ENCODE data around the gene MYRF.
A peak's percentile ranks its signal among the peaks of the same experiment; 100 is the strongest.

Gene MYRF

DNA sequence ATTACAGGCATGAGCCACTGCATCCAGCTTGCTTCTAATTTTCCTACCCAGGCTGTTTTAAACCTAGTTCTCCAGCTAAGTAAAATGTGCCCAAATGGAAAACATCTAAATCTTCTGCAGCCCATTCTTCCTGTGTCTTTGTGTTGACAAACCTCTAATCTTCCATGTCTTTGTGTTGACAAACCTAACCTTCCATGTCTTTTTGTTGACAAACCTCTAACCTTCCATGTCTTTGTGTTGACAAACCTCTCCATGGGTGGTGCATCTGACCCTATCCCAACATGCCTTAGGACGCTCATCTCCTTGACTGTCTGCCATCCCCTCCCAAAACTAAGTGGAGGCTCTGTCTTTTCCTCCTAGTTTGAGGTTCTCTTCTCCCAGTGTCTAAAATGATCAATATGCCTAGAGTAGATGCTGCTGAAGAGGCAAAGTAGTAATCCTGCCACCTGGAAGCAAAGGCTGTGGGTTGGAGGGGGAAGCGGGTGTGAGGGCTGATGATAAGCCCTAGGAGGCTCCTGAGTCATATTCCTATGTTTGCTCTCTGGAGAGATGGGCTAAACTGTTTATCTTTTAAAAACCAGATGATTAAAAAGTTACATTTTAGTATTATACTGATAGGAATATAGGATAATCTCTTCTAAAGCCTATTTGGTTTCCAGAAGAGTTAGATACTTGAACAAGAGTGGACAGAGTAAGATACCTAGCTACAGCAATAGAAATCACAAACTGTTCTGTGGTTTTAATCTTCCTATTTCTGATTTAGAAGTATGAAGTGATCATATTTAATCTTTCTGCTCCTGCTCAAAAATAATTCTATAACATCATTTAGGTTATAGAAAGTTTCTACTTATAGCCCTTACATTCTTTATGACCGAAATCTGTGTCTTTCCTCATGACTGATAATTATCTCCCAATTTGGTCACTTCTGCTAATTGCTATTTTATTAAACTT is 48.2 kb downstream of the MYRF start:
- H3K36me3 ChIP-seq (ENCODE audit: control insufficient read depth in 2 of 2, insufficient read depth in 2 of 2, low read length in 2 of 2), result peaks cover 0 to 11% of the 10 kb centered on the region in 2 donors
- H3K27ac ChIP-seq (ENCODE audit: low read depth in 2 of 2, low read length in 2 of 2), result no peak overlapping the region

DNA sequence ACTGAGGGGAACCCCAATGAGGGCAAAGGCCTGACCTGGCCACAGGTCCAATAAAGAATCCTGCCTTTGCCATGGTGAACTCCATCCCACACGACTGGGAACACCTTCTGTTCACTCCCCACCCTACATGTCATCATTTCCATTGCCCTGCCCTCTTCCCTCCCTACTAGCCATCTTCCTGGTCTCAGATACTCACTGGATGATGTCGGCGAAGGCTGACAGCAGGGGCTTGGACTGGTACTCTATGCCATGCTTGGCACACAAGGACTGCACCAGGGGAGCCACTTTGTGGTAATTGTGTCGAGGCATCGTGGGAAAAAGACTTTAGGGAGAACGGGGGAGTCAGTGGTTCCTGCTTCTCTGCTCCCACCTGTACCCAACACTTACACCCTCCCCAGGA is 50.2 kb downstream of the MYRF start:
- H3K27ac ChIP-seq (ENCODE audit: low read depth in 2 of 2, low read length in 2 of 2), result no peak overlapping the region
- no peak overlapping the region for H3K4me3 ChIP-seq (ENCODE audit: low read length in 2 of 2)
- no peaks in the 10 kb centered on the region for H3K4me1 ChIP-seq (ENCODE audit: control insufficient read depth in 2 of 2, insufficient read depth in 2 of 2, low read length in 2 of 2)
- no peak overlapping the region for H3K9ac ChIP-seq (ENCODE audit: low read depth in 1 of 2, low read length in 2 of 2)
- H3K27me3 ChIP-seq (ENCODE audit: control insufficient read depth in 2 of 2, insufficient read depth in 2 of 2, low read length in 2 of 2), result no peaks in the 10 kb centered on the region
- H3K9me3 ChIP-seq (ENCODE audit: control insufficient read depth in 2 of 2, low read length in 2 of 2), result no peaks in the 10 kb centered on the region
- peaks cover 0 to 11% of the 10 kb centered on the region in 2 donors for H3K36me3 ChIP-seq (ENCODE audit: control insufficient read depth in 2 of 2, insufficient read depth in 2 of 2, low read length in 2 of 2)

More for the DNA sequence above, 48.2 kb downstream of the MYRF start:
- Histone ChIP-seq H3K4me1 (ENCODE audit: control insufficient read depth in 2 of 2, insufficient read depth in 2 of 2, low read length in 2 of 2) (no peaks in the 10 kb centered on the region), H3K4me3 (ENCODE audit: low read length in 2 of 2) (no peak overlapping the region), H3K9me3 (ENCODE audit: control insufficient read depth in 2 of 2, low read length in 2 of 2) (no peaks in the 10 kb centered on the region), H3K9ac (ENCODE audit: low read depth in 1 of 2, low read length in 2 of 2) (no peak overlapping the region), H3K27me3 (ENCODE audit: control insufficient read depth in 2 of 2, insufficient read depth in 2 of 2, low read length in 2 of 2) (no peaks in the 10 kb centered on the region)

- Histone ChIP-seq H3K4me3 (ENCODE audit: low read length in 2 of 2) (no peak overlapping the region), H3K27ac (ENCODE audit: low read depth in 2 of 2, low read length in 2 of 2) (no peak overlapping the region), H3K4me1 (ENCODE audit: control insufficient read depth in 2 of 2, insufficient read depth in 2 of 2, low read length in 2 of 2) (no peaks in the 10 kb centered on the region), H3K9ac (ENCODE audit: low read depth in 1 of 2, low read length in 2 of 2) (no peak overlapping the region), H3K27me3 (ENCODE audit: control insufficient read depth in 2 of 2, insufficient read depth in 2 of 2, low read length in 2 of 2) (no peaks in the 10 kb centered on the region), H3K9me3 (ENCODE audit: control insufficient read depth in 2 of 2, low read length in 2 of 2) (no peaks in the 10 kb centered on the region), H3K36me3 (ENCODE audit: control insufficient read depth in 2 of 2, insufficient read depth in 2 of 2, low read length in 2 of 2) (peaks cover 0 to 11% of the 10 kb centered on the region in 2 donors)
Measured at GRCh38 chr11:61803889-61804647, 51.6 kb downstream of the MYRF start.

- Histone ChIP-seq H3K4me1 (ENCODE audit: control insufficient read depth in 2 of 2, insufficient read depth in 2 of 2, low read length in 2 of 2) (no peaks in the 10 kb centered on the region), H3K9me3 (ENCODE audit: control insufficient read depth in 2 of 2, low read length in 2 of 2) (no peaks in the 10 kb centered on the region), H3K27me3 (ENCODE audit: control insufficient read depth in 2 of 2, insufficient read depth in 2 of 2, low read length in 2 of 2) (no peaks in the 10 kb centered on the region), H3K4me3 (ENCODE audit: low read length in 2 of 2) (no peak overlapping the region), H3K36me3 (ENCODE audit: control insufficient read depth in 2 of 2, insufficient read depth in 2 of 2, low read length in 2 of 2) (peaks cover 0 to 11% of the 10 kb centered on the region in 2 donors), H3K9ac (ENCODE audit: low read depth in 1 of 2, low read length in 2 of 2) (no peak overlapping the region), H3K27ac (ENCODE audit: low read depth in 2 of 2, low read length in 2 of 2) (no peak overlapping the region)
Measured at GRCh38 chr11:61805146-61805545, 52.7 kb downstream of the MYRF start.

DNA sequence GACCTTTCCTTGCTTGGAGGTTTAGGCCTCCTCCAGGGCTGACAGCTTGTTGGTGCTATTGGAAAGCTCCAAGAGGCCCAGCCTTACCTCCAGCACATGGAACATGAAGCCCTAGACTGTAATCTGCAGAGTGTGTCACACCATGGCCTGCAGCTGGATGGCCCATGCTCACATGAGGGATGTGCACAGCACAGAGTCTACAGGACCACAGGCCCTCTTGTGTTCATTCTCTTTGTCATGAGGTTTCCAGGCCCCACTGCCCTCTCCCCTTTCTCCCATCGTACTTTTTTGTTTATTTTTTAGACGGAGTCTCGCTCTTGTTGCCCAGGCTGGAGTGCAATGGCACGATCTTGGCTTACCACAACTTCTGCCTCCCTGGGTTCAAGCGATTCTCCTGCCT is 54.3 kb downstream of the MYRF start:
- no peaks in the 10 kb centered on the region for H3K27me3 ChIP-seq (ENCODE audit: control insufficient read depth in 2 of 2, insufficient read depth in 2 of 2, low read length in 2 of 2)
- no peak overlapping the region for H3K27ac ChIP-seq (ENCODE audit: low read depth in 2 of 2, low read length in 2 of 2)
- no peaks in the 10 kb centered on the region for H3K4me1 ChIP-seq (ENCODE audit: control insufficient read depth in 2 of 2, insufficient read depth in 2 of 2, low read length in 2 of 2)
- no peak overlapping the region for H3K9ac ChIP-seq (ENCODE audit: low read depth in 1 of 2, low read length in 2 of 2)
- H3K9me3 ChIP-seq (ENCODE audit: control insufficient read depth in 2 of 2, low read length in 2 of 2), result no peaks in the 10 kb centered on the region
- no peak overlapping the region for H3K4me3 ChIP-seq (ENCODE audit: low read length in 2 of 2)
- peaks cover 0 to 11% of the 10 kb centered on the region in 2 donors for H3K36me3 ChIP-seq (ENCODE audit: control insufficient read depth in 2 of 2, insufficient read depth in 2 of 2, low read length in 2 of 2)

DNA sequence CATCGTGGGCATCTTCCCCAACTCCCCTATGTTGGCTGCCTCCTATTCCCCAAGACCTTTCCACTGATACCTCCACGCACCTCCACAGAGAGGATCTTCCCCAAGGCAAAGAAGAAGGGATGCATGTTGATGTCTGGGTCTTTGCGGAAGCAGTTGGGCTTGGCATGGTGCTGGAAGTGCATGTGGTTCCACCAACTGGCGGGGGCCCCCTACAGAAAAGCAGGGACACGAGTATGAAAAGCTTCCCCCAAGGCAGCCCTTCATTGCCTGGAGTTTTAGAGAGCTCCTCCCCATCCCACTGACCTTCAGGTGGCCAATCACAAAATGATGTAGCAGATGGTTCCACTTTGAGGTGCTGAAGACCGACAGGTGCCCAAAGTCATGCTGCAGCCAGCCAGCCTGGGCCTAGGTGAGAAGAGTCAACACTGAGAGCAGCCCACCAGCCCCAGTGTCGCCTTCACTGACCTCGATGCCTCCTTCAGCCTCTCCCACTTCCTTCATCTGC is 58.3 kb downstream of the MYRF start:
- H3K9ac ChIP-seq (ENCODE audit: low read depth in 1 of 2, low read length in 2 of 2), result no peak overlapping the region
- H3K4me1 ChIP-seq (ENCODE audit: control insufficient read depth in 2 of 2, insufficient read depth in 2 of 2, low read length in 2 of 2), result peaks cover 6 to 13% of the 10 kb centered on the region in 2 donors
- no peaks in the 10 kb centered on the region for H3K9me3 ChIP-seq (ENCODE audit: control insufficient read depth in 2 of 2, low read length in 2 of 2)

DNA sequence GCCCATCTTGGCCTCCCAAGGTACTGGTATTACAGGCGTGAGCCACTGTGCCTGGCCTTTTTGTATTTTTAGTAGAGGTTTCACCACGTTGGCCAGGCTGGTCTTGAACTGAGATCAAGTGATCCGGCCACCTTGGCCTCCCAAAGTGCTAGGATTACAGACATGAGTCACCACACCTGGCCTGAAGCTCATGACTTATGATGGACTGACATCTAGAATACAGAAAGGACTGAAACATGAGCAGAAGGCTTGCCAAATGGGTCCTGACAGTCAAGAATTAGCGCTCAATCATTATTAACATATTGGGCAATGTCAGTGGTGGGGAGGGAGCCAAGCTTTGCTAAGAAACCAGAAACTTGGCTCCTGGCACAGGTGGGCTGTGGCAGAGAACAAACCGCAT is 59.4 kb downstream of the MYRF start:
- Histone ChIP-seq H3K36me3 (ENCODE audit: control insufficient read depth in 2 of 2, insufficient read depth in 2 of 2, low read length in 2 of 2) (no peaks in the 10 kb centered on the region), H3K9ac (ENCODE audit: low read depth in 1 of 2, low read length in 2 of 2) (no peak overlapping the region), H3K9me3 (ENCODE audit: control insufficient read depth in 2 of 2, low read length in 2 of 2) (no peaks in the 10 kb centered on the region), H3K27me3 (ENCODE audit: control insufficient read depth in 2 of 2, insufficient read depth in 2 of 2, low read length in 2 of 2) (peaks cover 0 to 7% of the 10 kb centered on the region in 2 donors), H3K27ac (ENCODE audit: low read depth in 2 of 2, low read length in 2 of 2) (no peak overlapping the region), H3K4me1 (ENCODE audit: control insufficient read depth in 2 of 2, insufficient read depth in 2 of 2, low read length in 2 of 2) (peaks cover 13 to 15% of the 10 kb centered on the region in 2 donors), H3K4me3 (ENCODE audit: low read length in 2 of 2) (no peak overlapping the region)

More for the DNA sequence above, 58.3 kb downstream of the MYRF start:
- Histone ChIP-seq H3K36me3 (ENCODE audit: control insufficient read depth in 2 of 2, insufficient read depth in 2 of 2, low read length in 2 of 2) (peaks cover 0 to 3% of the 10 kb centered on the region in 2 donors), H3K27me3 (ENCODE audit: control insufficient read depth in 2 of 2, insufficient read depth in 2 of 2, low read length in 2 of 2) (no peaks in the 10 kb centered on the region), H3K4me3 (ENCODE audit: low read length in 2 of 2) (no peak overlapping the region), H3K27ac (ENCODE audit: low read depth in 2 of 2, low read length in 2 of 2) (no peak overlapping the region)

DNA sequence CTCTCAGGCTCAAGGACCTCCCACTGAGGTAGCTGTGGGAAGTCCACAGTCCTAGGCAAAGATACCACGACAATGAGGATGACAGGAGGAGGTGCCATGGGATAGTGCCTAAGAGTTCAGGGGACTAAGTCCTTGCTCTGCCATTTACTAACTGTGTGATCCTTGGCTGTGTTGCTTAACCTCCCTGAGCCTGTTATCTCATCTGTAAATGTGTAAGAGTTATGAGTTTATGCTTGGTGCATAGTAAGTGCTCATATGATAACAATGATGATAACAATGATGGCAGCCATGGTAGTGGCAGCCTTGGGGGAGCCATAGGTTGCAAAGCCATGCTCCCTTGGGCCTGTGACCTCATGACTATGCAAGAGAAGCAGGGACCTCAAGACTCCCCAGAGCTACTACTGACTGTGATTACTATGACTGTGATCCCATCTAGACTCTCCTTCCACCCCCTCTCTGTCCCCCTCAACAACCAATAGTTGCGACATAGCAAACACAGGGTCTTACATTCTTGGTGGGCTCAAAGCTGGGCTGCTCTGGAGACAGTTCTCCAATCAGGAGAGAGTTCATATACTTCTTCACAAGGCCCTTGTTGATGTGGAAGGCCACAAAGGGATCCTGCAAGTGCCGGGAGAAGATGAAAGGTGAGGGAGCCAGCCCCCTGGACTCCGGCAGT is 60.4 kb downstream of the MYRF start:
- peaks cover 13 to 15% of the 10 kb centered on the region in 2 donors for H3K4me1 ChIP-seq (ENCODE audit: control insufficient read depth in 2 of 2, insufficient read depth in 2 of 2, low read length in 2 of 2)
- H3K4me3 ChIP-seq (ENCODE audit: low read length in 2 of 2), result no peak overlapping the region
- peaks cover 4 to 10% of the 10 kb centered on the region in 2 donors for H3K27me3 ChIP-seq (ENCODE audit: control insufficient read depth in 2 of 2, insufficient read depth in 2 of 2, low read length in 2 of 2)
- H3K36me3 ChIP-seq (ENCODE audit: control insufficient read depth in 2 of 2, insufficient read depth in 2 of 2, low read length in 2 of 2), result no peaks in the 10 kb centered on the region
- H3K9me3 ChIP-seq (ENCODE audit: control insufficient read depth in 2 of 2, low read length in 2 of 2), result no peaks in the 10 kb centered on the region
- H3K9ac ChIP-seq (ENCODE audit: low read depth in 1 of 2, low read length in 2 of 2), result no peak overlapping the region
- H3K27ac ChIP-seq (ENCODE audit: low read depth in 2 of 2, low read length in 2 of 2), result no peak overlapping the region

GRCh38 chr11:61814247-61814957 is 62.0 kb downstream of the MYRF start:
- Histone ChIP-seq H3K27ac (ENCODE audit: low read depth in 2 of 2, low read length in 2 of 2) (peak overlapping the region; percentile 27 to 90), H3K27me3 (ENCODE audit: control insufficient read depth in 2 of 2, insufficient read depth in 2 of 2, low read length in 2 of 2) (peaks cover 9 to 12% of the 10 kb centered on the region in 2 donors), H3K9ac (ENCODE audit: low read depth in 1 of 2, low read length in 2 of 2) (peak overlapping the region; percentile 14 to 74), H3K4me1 (ENCODE audit: control insufficient read depth in 2 of 2, insufficient read depth in 2 of 2, low read length in 2 of 2) (peaks cover 13 to 15% of the 10 kb centered on the region in 2 donors), H3K9me3 (ENCODE audit: control insufficient read depth in 2 of 2, low read length in 2 of 2) (no peaks in the 10 kb centered on the region), H3K4me3 (ENCODE audit: low read length in 2 of 2) (peak overlapping the region; percentile 61 to 83), H3K36me3 (ENCODE audit: control insufficient read depth in 2 of 2, insufficient read depth in 2 of 2, low read length in 2 of 2) (no peaks in the 10 kb centered on the region)

All from mucosa of rectum (tissue), 2 donors.